PC-9 (cell line): ENCODE measurements around the gene NOB1.

ENCODE experiments used
- CTCF ChIP-seq: fragments of 200-600 bp; sonication (generic); conservative IDR thresholded peaks from 2 replicates; pipeline ENCODE4 v1.6.1; 2017; ENCODE audit warnings: mixed run types, antibody characterized with exemption, mild to moderate bottlenecking, moderate library complexity
- EZH2 ChIP-seq: fragments of 200-600 bp; sonication (generic); IDR thresholded peaks from 2 replicates; pipeline ENCODE4 v1.8.0; 2017; ENCODE audit warnings: antibody characterized with exemption, low read depth

GRCh38 chr16:69727916-69728270 is 26.8 kb downstream of the NOB1 start:
- no peak for TF ChIP-seq CTCF
- TF ChIP-seq EZH2: no peak
